H1 (cell line): ENCODE data around the gene GALNT9. TPM values are rescaled to one million over a fixed set of nuclear protein-coding genes. Genes with fewer than 3 reads are reported as not detected.

Experiments used
- BRCA1 ChIP-seq: IDR thresholded peaks from 2 replicates; pipeline ENCODE4 v1.6.1; 2012; ENCODE audit warnings: low read depth, low read length, improper control_type of control experiment
- CBX5 ChIP-seq: fragments of 300-800, 300-1000 bp; sonication (generic); IDR thresholded peaks from 2 replicates; pipeline ENCODE4 v1.7.1; 2016; ENCODE audit warnings: antibody characterized with exemption, low read length, low read depth
- CHD7 ChIP-seq: fragments of 300-600 bp; sonication (generic); IDR thresholded peaks from 2 replicates; pipeline ENCODE4 v1.7.1; 2012; ENCODE audit warnings: low read length, moderate library complexity, mild to moderate bottlenecking, inconsistent platforms; ENCODE audit not compliant: insufficient replicate concordance
- KDM1A ChIP-seq: fragments of 200-600, 300-600 bp; sonication (generic); IDR thresholded peaks from 2 replicates; pipeline ENCODE4 v1.7.1; 2016; ENCODE audit warnings: mild to moderate bottlenecking, low read length, borderline replicate concordance
- RBBP5 ChIP-seq: IDR thresholded peaks from 2 replicates; pipeline ENCODE4 v1.7.1; 2012; ENCODE audit warnings: low read depth, mild to moderate bottlenecking, inconsistent platforms, low read length, moderate library complexity, borderline replicate concordance
- SIX5 ChIP-seq: IDR thresholded peaks from 2 replicates; pipeline ENCODE4 v1.6.1; 2011; ENCODE audit warnings: mild to moderate bottlenecking, low read depth, low read length
- TEAD4 ChIP-seq: IDR thresholded peaks from 2 replicates; pipeline ENCODE4 v1.6.1; 2012; ENCODE audit warnings: low read depth, low read length, inconsistent platforms, mixed read lengths
- polyA plus RNA-seq, 7 experiments: library from polyadenylated mRNA; depleted of rRNA in 3 of 7; stranded (reverse) in 5 of 7; unstranded in 2 of 7; fragments of >200 nt in 5 of 7; fragments of 200-250 nt in 2 of 7; gene quantifications; 1 replicate in 5 of 7; 2 replicates in 1 of 7; 4 replicates in 1 of 7; pipeline versions ENCODE4 v1.2.1 to v1.2.3, GENCODE V29; 2011 to 2013; ENCODE audit warnings: missing spikeins in 2 of 7, mixed read lengths in 2 of 7
- total RNA-seq: library from RNA; stranded (reverse); fragmentation: NEBNext Ultra II Directional; extraction: Animal tissue kit (Norgen Biotek cat#: 25700); gene quantifications from 2 replicates; pipeline ENCODE4 v1.2.1, GENCODE V29; 2021
- TF ChIP-seq, protein P1 (sequence below), 3 experiments: IDR thresholded peaks; 1 replicate in 2 of 3; 2 replicates in 1 of 3; pipeline versions ENCODE4 v1.5.1 to v1.6.1; 2011; ENCODE audit warnings: low read length in 3 of 3, mild to moderate bottlenecking in 3 of 3, inconsistent platforms in 2 of 3, low read depth in 1 of 3, moderate library complexity in 1 of 3; ENCODE audit not compliant: insufficient read depth in 1 of 3; ENCODE audit errors: control extremely low read depth in 1 of 3

The GALNT9 gene
- total and polyA plus RNA-seq, 2 of the 8 experiments (the other 6 are each of a cell fraction or from before 2014, with no cell fraction given): 2.0 to 3.6 TPM

DNA sequence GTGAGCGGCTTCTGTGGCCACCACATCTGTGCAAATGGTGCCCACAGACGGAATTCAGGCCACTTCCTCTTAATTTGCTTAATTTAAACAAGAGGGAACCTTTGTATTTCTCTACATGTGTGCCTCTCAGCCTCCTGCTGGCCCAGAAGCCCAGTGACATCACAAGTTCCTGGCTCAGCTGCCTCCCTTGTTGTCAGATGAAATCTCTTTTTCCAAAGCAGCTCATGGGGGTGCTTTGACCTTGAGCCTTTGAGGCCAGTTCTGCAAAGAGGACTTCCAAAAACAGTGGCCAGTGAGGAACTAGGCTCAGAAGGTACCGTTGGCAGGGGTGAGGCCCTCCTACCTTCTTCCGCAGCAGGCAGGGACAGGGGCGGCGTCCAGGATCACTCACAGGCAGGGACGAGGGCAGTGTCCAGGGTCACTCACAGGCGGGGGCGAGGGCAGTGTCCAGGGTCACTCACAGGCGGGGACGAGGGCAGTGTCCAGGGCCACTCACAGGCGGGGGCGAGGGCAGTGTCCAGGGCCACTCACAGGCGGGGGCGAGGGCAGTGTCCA is 35.0 kb upstream of the GALNT9 start (continued):
- TF ChIP-seq CHD7 (no peak), TEAD4 (no peak), RBBP5 (no peak), KDM1A (no peak), SIX5 (no peak), CBX5 (no peak), BRCA1 (no peak)
- TF ChIP-seq, protein P1, sequence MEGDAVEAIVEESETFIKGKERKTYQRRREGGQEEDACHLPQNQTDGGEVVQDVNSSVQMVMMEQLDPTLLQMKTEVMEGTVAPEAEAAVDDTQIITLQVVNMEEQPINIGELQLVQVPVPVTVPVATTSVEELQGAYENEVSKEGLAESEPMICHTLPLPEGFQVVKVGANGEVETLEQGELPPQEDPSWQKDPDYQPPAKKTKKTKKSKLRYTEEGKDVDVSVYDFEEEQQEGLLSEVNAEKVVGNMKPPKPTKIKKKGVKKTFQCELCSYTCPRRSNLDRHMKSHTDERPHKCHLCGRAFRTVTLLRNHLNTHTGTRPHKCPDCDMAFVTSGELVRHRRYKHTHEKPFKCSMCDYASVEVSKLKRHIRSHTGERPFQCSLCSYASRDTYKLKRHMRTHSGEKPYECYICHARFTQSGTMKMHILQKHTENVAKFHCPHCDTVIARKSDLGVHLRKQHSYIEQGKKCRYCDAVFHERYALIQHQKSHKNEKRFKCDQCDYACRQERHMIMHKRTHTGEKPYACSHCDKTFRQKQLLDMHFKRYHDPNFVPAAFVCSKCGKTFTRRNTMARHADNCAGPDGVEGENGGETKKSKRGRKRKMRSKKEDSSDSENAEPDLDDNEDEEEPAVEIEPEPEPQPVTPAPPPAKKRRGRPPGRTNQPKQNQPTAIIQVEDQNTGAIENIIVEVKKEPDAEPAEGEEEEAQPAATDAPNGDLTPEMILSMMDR (IDR thresholded peaks at IDR 0.05; ENCODE audit: control extremely low read depth in 1 of 3, insufficient read depth in 1 of 3, low read depth in 1 of 3, low read length in 3 of 3): no peak
